Cardiac muscle cell (in vitro differentiated cells and primary cell): ENCODE data around the gene CHMP2A. TPM values are rescaled to one million over a fixed set of nuclear protein-coding genes. Genes with fewer than 3 reads are reported as not detected.
A peak's percentile ranks its signal among the peaks of the same experiment; 100 is the strongest.

Source experiments
- DNase-seq, 2 donors: peaks; one replicate each; pipeline versions ENCODE4 v3.0.0 to v3.0.0-alpha.2; 2010 to 2017; ENCODE audit warnings: low read depth in 1 of 2, low spot score in 1 of 2
- H3K27ac ChIP-seq: fragments of 200-600 bp; sonication (generic); 2 replicates; pipeline ENCODE4 v1.5.1; 2016
- H3K27me3 ChIP-seq: fragments of 200-600 bp; sonication (generic); 2 replicates; pipeline ENCODE4 v1.6.0; 2016; ENCODE audit warnings: control low read depth
- H3K36me3 ChIP-seq: fragments of 200-600 bp; sonication (generic); 2 replicates; pipeline ENCODE4 v1.5.1; 2016; ENCODE audit warnings: control low read depth
- H3K4me1 ChIP-seq: fragments of 200-600 bp; sonication (generic); 2 replicates; pipeline ENCODE4 v1.8.1; 2017; ENCODE audit warnings: low read depth, mild to moderate bottlenecking, mixed run types
- H3K4me3 ChIP-seq: fragments of 200-600 bp; sonication (generic); 2 replicates; pipeline ENCODE4 v1.5.1; 2016; ENCODE audit warnings: mild to moderate bottlenecking
- H3K9me3 ChIP-seq: fragments of 200-600 bp; sonication (generic); 2 replicates; pipeline ENCODE4 v1.5.1; 2017; ENCODE audit warnings: low read depth, mild to moderate bottlenecking, control low read depth
- CTCF ChIP-seq: IDR thresholded peaks from 2 replicates; pipeline ENCODE4 v1.5.1; 2012; ENCODE audit warnings: low read depth, mild to moderate bottlenecking, low read length
- polyA plus RNA-seq: library from polyadenylated mRNA; unstranded; fragments of >200 nt; fragmentation: Nextera tagmentation; extraction: Ambion mirVana; gene quantifications from 2 replicates; pipeline ENCODE4 v1.2.1, GENCODE V29; 2016
- total RNA-seq: library from RNA; depleted of rRNA; stranded (reverse); fragments of >200 nt; gene quantifications from 2 replicates; pipeline ENCODE4 v1.2.3, GENCODE V29; 2016

Gene CHMP2A
- total and polyA plus RNA-seq, 2 experiments from 2014 or later: 247 to 265 TPM

GRCh38 chr19:58573658-58574164 is 18.8 kb upstream of the CHMP2A start:
- no peaks in the 10 kb centered on the region for H3K9me3 ChIP-seq
- H3K4me1 ChIP-seq: no peaks in the 10 kb centered on the region
- peak overlapping the region; percentile 94 for H3K27ac ChIP-seq
- H3K4me3 ChIP-seq: peak overlapping the region; percentile 64
- DNase-seq: no peak
- H3K27me3 ChIP-seq: no peaks in the 10 kb centered on the region
- no peaks in the 10 kb centered on the region for H3K36me3 ChIP-seq
- TF ChIP-seq CTCF: no peak

GRCh38 chr19:58572818-58573657 is 18.1 kb upstream of the CHMP2A start, which contains the start of gene MZF1:
Gene MZF1 (minus strand): TSS chr19:58573335. CDS start chr19:58571389, 1,946 bp downstream.
- no peaks in the 10 kb centered on the region for H3K36me3 ChIP-seq
- no peaks in the 10 kb centered on the region for H3K27me3 ChIP-seq
- TF ChIP-seq CTCF: no peak
- no peaks in the 10 kb centered on the region for H3K4me1 ChIP-seq
- H3K9me3 ChIP-seq: no peaks in the 10 kb centered on the region
- H3K27ac ChIP-seq: peak within 1 kb of the TSS; percentile 94
- peak within 1 kb of the TSS; percentile 64 for H3K4me3 ChIP-seq
- DNase-seq: peak; percentile 100

- H3K27ac ChIP-seq: peak overlapping the region; percentile 94
- H3K4me3 ChIP-seq: peak overlapping the region; percentile 64
- no peaks in the 10 kb centered on the region for H3K9me3 ChIP-seq
- no peaks in the 10 kb centered on the region for H3K36me3 ChIP-seq
- no peaks in the 10 kb centered on the region for H3K27me3 ChIP-seq
- H3K4me1 ChIP-seq: no peaks in the 10 kb centered on the region
- TF ChIP-seq CTCF: no peak
- DNase-seq: no peak
Measured at GRCh38 chr19:58572026-58572817, 17.3 kb upstream of the CHMP2A start.

- no peak for DNase-seq
- H3K27me3 ChIP-seq: no peaks in the 10 kb centered on the region
- TF ChIP-seq CTCF: no peak
Measured at GRCh38 chr19:58571575-58571947, 16.7 kb upstream of the CHMP2A start.

GRCh38 chr19:58570770-58571574 is 16.1 kb upstream of the CHMP2A start:
- no peak overlapping the region for H3K27ac ChIP-seq
- no peaks in the 10 kb centered on the region for H3K27me3 ChIP-seq
- DNase-seq: no peak
- H3K9me3 ChIP-seq: no peaks in the 10 kb centered on the region
- no peaks in the 10 kb centered on the region for H3K36me3 ChIP-seq
- H3K4me1 ChIP-seq: no peaks in the 10 kb centered on the region
- no peak for TF ChIP-seq CTCF
- no peak overlapping the region for H3K4me3 ChIP-seq

More at GRCh38 chr19:58571575-58571947, 16.7 kb upstream of the CHMP2A start:
- H3K27ac ChIP-seq: no peak overlapping the region
- H3K4me3 ChIP-seq: no peak overlapping the region
- no peaks in the 10 kb centered on the region for H3K4me1 ChIP-seq
- H3K36me3 ChIP-seq: no peaks in the 10 kb centered on the region
- H3K9me3 ChIP-seq: no peaks in the 10 kb centered on the region
